ENCODE results near the gene TFCP2L1. TPM values are rescaled to one million over a fixed set of nuclear protein-coding genes. Genes with fewer than 3 reads are reported as not detected.

TFCP2L1 gene
- total and polyA plus RNA-seq, 10 donors = 0.15 to 8.9 (median 2.7) TPM

GRCh38 chr2:121244616-121245015, 40.4 kb downstream of the TFCP2L1 start:
- peak; percentile 70 for DNase-seq
- H3K27ac ChIP-seq = no peak overlapping the region
- WGBS, 5 donors = 85 to 95% (median 91%) methylated on average over 10 to 11 of the region's 11 CpGs
- H3K9me3 ChIP-seq = no peaks in the 10 kb centered on the region
- no peaks in the 10 kb centered on the region for H3K27me3 ChIP-seq (replicated peaks in 1 of 7)
- peaks cover 0 to 18% (median 0%) of the 10 kb centered on the region in 6 donors for H3K36me3 ChIP-seq
- no peak overlapping the region for H3K4me3 ChIP-seq
- TF ChIP-seq POLR2A (IDR thresholded peaks at IDR 0.05) (no peak), CTCF (IDR thresholded peaks at IDR 0.05 in 8 of 11, conservative IDR thresholded peaks at IDR 0.05 in 3 of 11) (no peak), POLR2AphosphoS5 (IDR thresholded peaks at IDR 0.05) (no peak)
- intact Hi-C loops (cut with DNase I; ENCODE audit: low total_unique reads) = no loop called here
- no peaks in the 10 kb centered on the region for H3K4me1 ChIP-seq

- TF ChIP-seq CTCF (IDR thresholded peaks at IDR 0.05 in 8 of 11, conservative IDR thresholded peaks at IDR 0.05 in 3 of 11) = no peak
- Histone ChIP-seq H3K27ac (no peak overlapping the region), H3K4me1 (no peaks in the 10 kb centered on the region), H3K36me3 (peaks cover 0 to 24% (median 0%) of the 10 kb centered on the region in 6 donors), H3K9me3 (no peaks in the 10 kb centered on the region), H3K4me3 (no peak overlapping the region), H3K27me3 (replicated peaks in 1 of 7) (peaks cover 0 to 3% (median 0%) of the 10 kb centered on the region in 7 donors)
- WGBS, 5 donors = 81 to 92% (median 86%) methylated on average over 11 to 16 of the region's 16 CpGs
- intact Hi-C loops (cut with DNase I; ENCODE audit: low total_unique reads) = no loop called here
- peak; percentile 61 for DNase-seq
These were observed 41.1 kb downstream of the TFCP2L1 start for GRCh38 chr2:121243821-121244460.

GRCh38 chr2:121242976-121243375, 42.0 kb downstream of the TFCP2L1 start:
- Histone ChIP-seq H3K4me3 (no peak overlapping the region), H3K4me1 (no peaks in the 10 kb centered on the region), H3K36me3 (peaks cover 0 to 34% (median 0%) of the 10 kb centered on the region in 6 donors), H3K9me3 (no peaks in the 10 kb centered on the region), H3K27me3 (replicated peaks in 1 of 7) (peaks cover 0 to 3% (median 0%) of the 10 kb centered on the region in 7 donors), H3K27ac (no peak overlapping the region)
- intact Hi-C loops (cut with DNase I; ENCODE audit: low total_unique reads) = no loop called here
- peak; percentile 54 for DNase-seq
- no peak for TF ChIP-seq POLR2AphosphoS5 (IDR thresholded peaks at IDR 0.05)
- TF ChIP-seq POLR2A (IDR thresholded peaks at IDR 0.05) = no peak
- no peak for TF ChIP-seq CTCF (IDR thresholded peaks at IDR 0.05 in 8 of 11, conservative IDR thresholded peaks at IDR 0.05 in 3 of 11)
- 92 to 97% (median 94%) methylated on average over 9 of the region's 9 CpGs for WGBS, 5 donors

- Histone ChIP-seq H3K4me3 (no peak overlapping the region), H3K4me1 (no peaks in the 10 kb centered on the region), H3K27ac (no peak overlapping the region), H3K9me3 (no peaks in the 10 kb centered on the region), H3K36me3 (peaks cover 0 to 41% (median 0%) of the 10 kb centered on the region in 6 donors), H3K27me3 (replicated peaks in 1 of 7) (peaks cover 0 to 4% (median 0%) of the 10 kb centered on the region in 7 donors)
- WGBS, 5 donors = 78 to 88% (median 84%) methylated on average over 16 of the region's 16 CpGs
- TF ChIP-seq POLR2AphosphoS5 (IDR thresholded peaks at IDR 0.05) (no peak), POLR2A (IDR thresholded peaks at IDR 0.05) (no peak), CTCF (IDR thresholded peaks at IDR 0.05 in 8 of 11, conservative IDR thresholded peaks at IDR 0.05 in 3 of 11) (no peak)
- intact Hi-C loops (cut with DNase I; ENCODE audit: low total_unique reads) = no loop called here
- DNase-seq = peak; percentile 56
These were observed 42.7 kb downstream of the TFCP2L1 start for GRCh38 chr2:121242175-121242875.

Data from spleen (tissue), 11 donors.